ENCODE measurements around the gene THUMPD3. TPM values are rescaled to one million over a fixed set of nuclear protein-coding genes. Genes with fewer than 3 reads are reported as not detected.
A peak's percentile ranks its signal among the peaks of the same experiment; 100 is the strongest.

The THUMPD3 gene
- total and polyA plus RNA-seq, 2 of the 13 experiments (the other 11 are each of a cell fraction or from before 2014, with no cell fraction given): 31.2 to 44.1 TPM

DNA sequence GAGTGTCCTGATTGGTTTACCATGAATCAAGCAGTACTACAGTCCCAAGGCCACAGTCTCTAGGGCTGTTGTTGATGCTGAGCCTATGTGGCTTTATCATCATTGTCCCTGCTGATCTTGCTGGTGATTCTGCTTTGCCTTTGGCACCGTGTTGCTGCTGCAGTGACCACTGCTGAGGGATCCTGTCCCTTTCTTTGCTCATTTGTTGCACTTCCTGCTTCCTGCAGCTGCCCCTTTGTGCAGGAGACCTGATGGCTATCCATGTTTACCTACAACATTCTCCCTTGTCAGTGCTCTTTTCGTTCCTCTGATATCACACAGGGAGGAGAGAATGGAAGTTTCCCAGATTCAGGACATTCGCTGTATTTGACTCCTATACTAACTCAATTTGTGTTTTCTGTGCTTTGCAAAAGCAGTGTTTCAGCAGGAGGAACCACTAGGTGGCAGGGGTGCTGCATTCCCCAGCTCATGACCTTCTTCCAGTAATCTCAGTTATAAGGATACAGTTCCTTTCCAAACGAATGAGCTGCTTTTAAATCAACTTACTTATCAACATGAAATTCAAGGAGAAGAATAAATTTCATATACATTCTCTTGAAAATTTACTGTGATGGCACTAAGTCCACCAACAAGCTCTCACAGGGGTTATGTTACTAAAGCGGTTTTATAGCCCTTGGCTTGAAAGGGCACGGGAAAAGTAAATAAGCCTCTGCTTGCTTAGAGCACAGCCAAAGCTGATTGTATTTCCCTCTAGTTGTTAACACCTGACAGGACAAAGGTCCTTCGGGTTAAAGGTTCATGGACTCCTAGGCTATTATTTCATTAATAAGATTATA, 9.7 kb upstream of the THUMPD3 start (continued):
- TF ChIP-seq, protein P1, sequence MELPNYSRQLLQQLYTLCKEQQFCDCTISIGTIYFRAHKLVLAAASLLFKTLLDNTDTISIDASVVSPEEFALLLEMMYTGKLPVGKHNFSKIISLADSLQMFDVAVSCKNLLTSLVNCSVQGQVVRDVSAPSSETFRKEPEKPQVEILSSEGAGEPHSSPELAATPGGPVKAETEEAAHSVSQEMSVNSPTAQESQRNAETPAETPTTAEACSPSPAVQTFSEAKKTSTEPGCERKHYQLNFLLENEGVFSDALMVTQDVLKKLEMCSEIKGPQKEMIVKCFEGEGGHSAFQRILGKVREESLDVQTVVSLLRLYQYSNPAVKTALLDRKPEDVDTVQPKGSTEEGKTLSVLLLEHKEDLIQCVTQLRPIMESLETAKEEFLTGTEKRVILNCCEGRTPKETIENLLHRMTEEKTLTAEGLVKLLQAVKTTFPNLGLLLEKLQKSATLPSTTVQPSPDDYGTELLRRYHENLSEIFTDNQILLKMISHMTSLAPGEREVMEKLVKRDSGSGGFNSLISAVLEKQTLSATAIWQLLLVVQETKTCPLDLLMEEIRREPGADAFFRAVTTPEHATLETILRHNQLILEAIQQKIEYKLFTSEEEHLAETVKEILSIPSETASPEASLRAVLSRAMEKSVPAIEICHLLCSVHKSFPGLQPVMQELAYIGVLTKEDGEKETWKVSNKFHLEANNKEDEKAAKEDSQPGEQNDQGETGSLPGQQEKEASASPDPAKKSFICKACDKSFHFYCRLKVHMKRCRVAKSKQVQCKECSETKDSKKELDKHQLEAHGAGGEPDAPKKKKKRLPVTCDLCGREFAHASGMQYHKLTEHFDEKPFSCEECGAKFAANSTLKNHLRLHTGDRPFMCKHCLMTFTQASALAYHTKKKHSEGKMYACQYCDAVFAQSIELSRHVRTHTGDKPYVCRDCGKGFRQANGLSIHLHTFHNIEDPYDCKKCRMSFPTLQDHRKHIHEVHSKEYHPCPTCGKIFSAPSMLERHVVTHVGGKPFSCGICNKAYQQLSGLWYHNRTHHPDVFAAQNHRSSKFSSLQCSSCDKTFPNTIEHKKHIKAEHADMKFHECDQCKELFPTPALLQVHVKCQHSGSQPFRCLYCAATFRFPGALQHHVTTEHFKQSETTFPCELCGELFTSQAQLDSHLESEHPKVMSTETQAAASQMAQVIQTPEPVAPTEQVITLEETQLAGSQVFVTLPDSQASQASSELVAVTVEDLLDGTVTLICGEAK (IDR thresholded peaks at IDR 0.05): no peak
- TF ChIP-seq, protein P1 (CRISPR knock-in tag; IDR thresholded peaks at IDR 0.05): no peak; the same call in 1 of the 2 replicates
- no peak for TF ChIP-seq PCBP2 (optimal IDR thresholded peaks at IDR 0.05; ENCODE audit: low read depth, low read length, poor library complexity, severe bottlenecking)
- peak; percentile 63; the same call in 1 of the 2 replicates for TF ChIP-seq KAT8 (CRISPR knock-in tag; IDR thresholded peaks at IDR 0.05)
- no peak for TF ChIP-seq MZF1 (CRISPR knock-in tag; IDR thresholded peaks at IDR 0.05; ENCODE audit: borderline replicate concordance)
- no peak for TF ChIP-seq KDM3A (CRISPR knock-in tag; IDR thresholded peaks at IDR 0.05; ENCODE audit: low read depth)
- no peak for TF ChIP-seq ZNF124 (CRISPR knock-in tag; IDR thresholded peaks at IDR 0.05)
- TF ChIP-seq NCOA2 (CRISPR knock-in tag; IDR thresholded peaks at IDR 0.05): peak; percentile 44; the same call in 1 of the 2 replicates
- TF ChIP-seq MED1 (CRISPR knock-in tag; IDR thresholded peaks at IDR 0.05): peak; percentile 35; the same call in 1 of the 2 replicates
- peak; percentile 60 for TF ChIP-seq TEAD3 (CRISPR knock-in tag; optimal IDR thresholded peaks at IDR 0.05; ENCODE audit: borderline replicate concordance)
- TF ChIP-seq, protein P2, sequence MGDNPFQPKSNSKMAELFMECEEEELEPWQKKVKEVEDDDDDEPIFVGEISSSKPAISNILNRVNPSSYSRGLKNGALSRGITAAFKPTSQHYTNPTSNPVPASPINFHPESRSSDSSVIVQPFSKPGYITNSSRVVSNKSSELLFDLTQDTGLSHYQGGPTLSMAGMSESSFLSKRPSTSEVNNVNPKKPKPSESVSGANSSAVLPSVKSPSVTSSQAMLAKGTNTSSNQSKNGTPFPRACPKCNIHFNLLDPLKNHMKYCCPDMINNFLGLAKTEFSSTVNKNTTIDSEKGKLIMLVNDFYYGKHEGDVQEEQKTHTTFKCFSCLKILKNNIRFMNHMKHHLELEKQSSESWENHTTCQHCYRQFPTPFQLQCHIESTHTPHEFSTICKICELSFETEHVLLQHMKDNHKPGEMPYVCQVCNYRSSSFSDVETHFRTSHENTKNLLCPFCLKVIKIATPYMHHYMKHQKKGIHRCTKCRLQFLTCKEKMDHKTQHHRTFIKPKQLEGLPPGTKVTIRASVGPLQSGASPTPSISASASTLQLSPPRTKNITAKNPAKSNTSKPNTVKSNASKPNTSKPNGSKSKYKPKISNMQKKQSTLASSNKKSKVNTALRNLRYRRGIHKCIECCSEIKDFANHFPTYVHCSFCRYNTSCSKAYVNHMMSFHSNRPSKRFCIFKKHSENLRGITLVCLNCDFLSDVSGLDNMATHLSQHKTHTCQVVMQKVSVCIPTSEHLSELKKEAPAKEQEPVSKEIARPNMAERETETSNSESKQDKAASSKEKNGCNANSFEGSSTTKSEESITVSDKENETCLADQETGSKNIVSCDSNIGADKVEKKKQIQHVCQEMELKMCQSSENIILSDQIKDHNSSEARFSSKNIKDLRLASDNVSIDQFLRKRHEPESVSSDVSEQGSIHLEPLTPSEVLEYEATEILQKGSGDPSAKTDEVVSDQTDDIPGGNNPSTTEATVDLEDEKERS (CRISPR knock-in tag; IDR thresholded peaks at IDR 0.05): no peak
- TF ChIP-seq SRY (CRISPR knock-in tag; IDR thresholded peaks at IDR 0.05): no peak
- peak; percentile 56 to 83; a peak in 3 of 4 replicates for TF ChIP-seq NR2F1 (CRISPR knock-in tag; IDR thresholded peaks at IDR 0.05)
- peak; percentile 58 for TF ChIP-seq NR2C2 (CRISPR knock-in tag; IDR thresholded peaks at IDR 0.05; ENCODE audit: borderline replicate concordance)
- TF ChIP-seq, protein P3, sequence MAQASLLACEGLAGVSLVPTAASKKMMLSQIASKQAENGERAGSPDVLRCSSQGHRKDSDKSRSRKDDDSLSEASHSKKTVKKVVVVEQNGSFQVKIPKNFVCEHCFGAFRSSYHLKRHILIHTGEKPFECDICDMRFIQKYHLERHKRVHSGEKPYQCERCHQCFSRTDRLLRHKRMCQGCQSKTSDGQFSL (CRISPR knock-in tag; IDR thresholded peaks at IDR 0.05): no peak
- TF ChIP-seq CENPT (CRISPR knock-in tag; IDR thresholded peaks at IDR 0.05; ENCODE audit: low read depth): no peak
- no peak for TF ChIP-seq TBP (CRISPR knock-in tag; IDR thresholded peaks at IDR 0.05)

Measured in HepG2 (cell line).